GM12892 (cell line): ENCODE results near the gene APLF.

Experiments used
- POLR2A ChIP-seq: IDR thresholded peaks from 2 replicates; pipeline ENCODE4 v1.6.1; 2011; ENCODE audit warnings: low read depth, low read length, control low read depth
- POLR2AphosphoS5 ChIP-seq: IDR thresholded peaks from 2 replicates; pipeline ENCODE4 v1.6.1; 2011; ENCODE audit warnings: low read depth, low read length, control low read depth

- TF ChIP-seq POLR2A (no peak), POLR2AphosphoS5 (no peak)
These were observed 93.2 kb downstream of the APLF start for GRCh38 chr2:68560545-68560944.
